Endothelial cell of umbilical vein (primary cell): ENCODE results near the gene UVSSA. TPM values are rescaled to one million over a fixed set of nuclear protein-coding genes. Genes with fewer than 3 reads are reported as not detected.

ENCODE experiments used
- BruUV-seq: library from RNA; stranded (reverse); fragments of 400-500 nt; replicated peaks from 2 replicates; lab custom pipeline; 2021; lab: Mats Ljungman, UMichigan
- CTCF ChIA-PET: fragments of 300-600, 350-600 bp; sonication (Branson Sonifier 250); formaldehyde crosslinking; loops from one replicate; lab custom pipeline; 2021; ENCODE audit warnings: antibody characterized with exemption, inconsistent platforms; lab: Charles Lee
- POLR2A ChIA-PET: fragments of 300-600, 350-600 bp; sonication (Branson Sonifier 250); formaldehyde crosslinking; loops from one replicate; lab custom pipeline; 2021; ENCODE audit warnings: antibody characterized with exemption, inconsistent platforms; lab: Charles Lee
- DNase-seq: peaks from one replicate; pipeline ENCODE4 v3.0.0-alpha.2; 2011; ENCODE audit warnings: low read depth, low spot score
- FAIRE-seq: peaks from 2 replicates; lab custom pipeline; 2011; peaks lifted over from hg19 to GRCh38; lab: Jason Lieb, UNC
- H2AFZ ChIP-seq: 2 replicates; pipeline ENCODE4 v1.6.0; 2012; ENCODE audit warnings: low read depth, low read length, control low read depth, inconsistent platforms
- H3K27ac ChIP-seq: 2 replicates; pipeline ENCODE4 v1.5.1; 2011; ENCODE audit warnings: low read depth, mild to moderate bottlenecking, control low read depth, low read length, moderate library complexity; ENCODE audit not compliant: insufficient read depth
- H3K27me3 ChIP-seq, 2 experiments: 2 replicates each; pipeline versions ENCODE4 v1.6.0 to v1.6.1; 2011; ENCODE audit warnings: low read length in 2 of 2, mixed read lengths in 1 of 2; ENCODE audit not compliant: control insufficient read depth in 2 of 2, insufficient read depth in 2 of 2
- H3K36me3 ChIP-seq, 2 experiments: 2 replicates in 1 of 2; 3 replicates in 1 of 2; pipeline ENCODE4 v1.5.1; 2011; ENCODE audit warnings: low read length in 2 of 2, mild to moderate bottlenecking in 1 of 2, moderate library complexity in 1 of 2; ENCODE audit not compliant: control insufficient read depth in 2 of 2, insufficient read depth in 2 of 2; ENCODE audit errors: extremely low read depth in 1 of 2
- H3K4me1 ChIP-seq: 3 replicates; pipeline ENCODE4 v1.5.1; 2011; ENCODE audit warnings: mild to moderate bottlenecking, low read length; ENCODE audit not compliant: control insufficient read depth, insufficient read depth; ENCODE audit errors: extremely low read depth
- H3K4me2 ChIP-seq: 2 replicates; pipeline ENCODE4 v1.6.1; 2011; ENCODE audit warnings: low read length, control low read depth, mixed read lengths; ENCODE audit not compliant: insufficient read depth
- H3K4me3 ChIP-seq, 3 experiments: fragments of 200-600 bp in 1 of 3; sonication (generic), shearing (Covaris generic) in 1 of 3; replicated peaks in 1 of 3; 2 replicates each; pipeline ENCODE4 v1.5.1; 2011 to 2016; ENCODE audit warnings: control low read depth in 3 of 3, low read length in 3 of 3, mild to moderate bottlenecking in 2 of 3, inconsistent platforms in 1 of 3, low read depth in 1 of 3, moderate library complexity in 1 of 3; ENCODE audit not compliant: insufficient read depth in 1 of 3
- H3K79me2 ChIP-seq: 2 replicates; pipeline ENCODE4 v1.6.0; 2012; ENCODE audit warnings: low read length, inconsistent platforms; ENCODE audit not compliant: control insufficient read depth, insufficient read depth
- H3K9ac ChIP-seq: replicated peaks from 2 replicates; pipeline ENCODE3; 2011; ENCODE audit warnings: low read length, control low read depth; ENCODE audit not compliant: insufficient read depth; ENCODE audit errors: extremely low read depth
- H3K9me1 ChIP-seq: replicated peaks from 3 replicates; pipeline ENCODE4 v1.6.0; 2011; ENCODE audit warnings: mild to moderate bottlenecking, low read length; ENCODE audit not compliant: control insufficient read depth, insufficient read depth; ENCODE audit errors: extremely low read depth
- H3K9me3 ChIP-seq: replicated peaks from 2 replicates; pipeline ENCODE4 v1.5.1; 2012; ENCODE audit warnings: low read length, inconsistent platforms; ENCODE audit not compliant: control insufficient read depth, insufficient read depth
- H4K20me1 ChIP-seq: replicated peaks from 2 replicates; pipeline ENCODE3; 2011; ENCODE audit warnings: mild to moderate bottlenecking, low read length; ENCODE audit not compliant: control insufficient read depth, insufficient read depth; ENCODE audit errors: extremely low read depth
- EZH2 ChIP-seq: IDR thresholded peaks from 2 replicates; pipeline ENCODE4 v1.6.1; 2012; ENCODE audit warnings: borderline replicate concordance, low read depth, mild to moderate bottlenecking, moderate library complexity, low read length, inconsistent platforms; ENCODE audit not compliant: severe bottlenecking
- FOS ChIP-seq: IDR thresholded peaks from 2 replicates; pipeline ENCODE4 v1.6.1; 2011; ENCODE audit warnings: mild to moderate bottlenecking, low read length, moderate library complexity, borderline replicate concordance; ENCODE audit not compliant: insufficient read depth
- GATA2 ChIP-seq: IDR thresholded peaks from 2 replicates; pipeline ENCODE4 v1.7.0; 2011; ENCODE audit warnings: low read depth, mild to moderate bottlenecking, moderate library complexity, mixed read lengths, low read length; ENCODE audit not compliant: insufficient read length, insufficient read depth
- JUN ChIP-seq: IDR thresholded peaks from 2 replicates; pipeline ENCODE4 v1.6.1; 2011; ENCODE audit warnings: borderline replicate concordance, low read depth; ENCODE audit not compliant: insufficient read length, insufficient read depth
- MYC ChIP-seq: IDR thresholded peaks from one replicate; pipeline ENCODE4 v1.6.1; 2011; ENCODE audit warnings: mild to moderate bottlenecking, low read depth, low read length
- POLR2A ChIP-seq: IDR thresholded peaks from 2 replicates; pipeline ENCODE4 v1.6.1; 2012; ENCODE audit warnings: low read depth, mild to moderate bottlenecking, control low read depth, low read length
- POLR2AphosphoS5 ChIP-seq: IDR thresholded peaks from 2 replicates; pipeline ENCODE4 v1.6.1; 2012; ENCODE audit warnings: low read depth, mild to moderate bottlenecking, control low read depth, low read length, moderate library complexity; ENCODE audit not compliant: insufficient read depth
- dilution Hi-C: fragments of 300-500 bp; cut with MboI; formaldehyde crosslinking; loops from one replicate; pipeline ENCODE4 v1.15.0; 2019; ENCODE audit warnings: low sequenced_read_pairs; ENCODE audit not compliant: extremely low pct_ligation_motif_present
- intact Hi-C: fragments of 100-400 bp; cut with micrococcal nuclease; formaldehyde crosslinking; loops from one replicate; pipeline ENCODE4 v1.10.0; 2022
- polyA plus RNA-seq, 4 experiments: library from polyadenylated mRNA; depleted of rRNA in 3 of 4; stranded (reverse) in 3 of 4; unstranded in 1 of 4; fragments of >200 nt; gene quantifications; 2 replicates each; pipeline versions ENCODE4 v1.2.1 to v1.2.3, GENCODE V29; 2011 to 2012; ENCODE audit warnings: missing spikeins in 1 of 4
- total RNA-seq: library from RNA; stranded (reverse); gene quantifications from 2 replicates; pipeline ENCODE4 v1.2.3, GENCODE V29; 2021
- TF ChIP-seq, protein P1 (sequence below): IDR thresholded peaks from 2 replicates; pipeline ENCODE4 v1.6.1; 2011; ENCODE audit not compliant: insufficient read depth, insufficient read length
- TF ChIP-seq, protein P2 (sequence below), 2 donors: IDR thresholded peaks; 1 replicate in 1 of 2; 2 replicates in 1 of 2; pipeline ENCODE4 v1.5.1; 2011; ENCODE audit warnings: low read length in 2 of 2, mild to moderate bottlenecking in 2 of 2, moderate library complexity in 2 of 2, control low read depth in 1 of 2, inconsistent platforms in 1 of 2, low read depth in 1 of 2; ENCODE audit not compliant: insufficient read depth in 1 of 2; ENCODE audit errors: extremely low read depth in 1 of 2

The UVSSA gene
- total and polyA plus RNA-seq, 2 donors (not counting 3 experiments of a cell fraction or from before 2014, with no cell fraction given): 7.1 to 14.9 TPM

DNA sequence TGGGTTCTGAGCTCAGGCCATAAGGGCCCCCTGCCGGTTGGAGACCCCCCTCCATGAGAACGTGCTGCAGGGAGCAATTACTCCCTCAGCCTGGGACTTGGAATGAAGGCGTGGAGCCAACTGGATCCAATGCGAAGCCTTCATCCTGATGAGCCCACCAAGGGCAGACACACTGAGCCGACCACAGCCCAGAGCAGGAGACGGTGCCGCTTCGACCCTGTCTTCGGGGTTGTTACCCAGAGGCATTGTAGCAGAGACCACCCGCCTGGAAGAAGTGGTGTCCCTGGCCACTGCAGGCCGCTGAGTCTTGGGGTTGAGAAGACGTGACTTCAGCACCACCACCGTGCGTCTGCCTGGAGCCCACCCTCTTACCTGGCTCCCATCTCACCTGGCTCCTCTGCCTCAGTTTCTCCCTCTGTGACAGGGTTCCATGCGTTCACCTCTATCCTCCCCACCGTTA is 66.2 kb downstream of the UVSSA start:
- dilution Hi-C loops (no loop called here), intact Hi-C loops (no loop called here)
- no peaks in the 10 kb centered on the region for H3K4me1 ChIP-seq
- TF ChIP-seq, protein P1, sequence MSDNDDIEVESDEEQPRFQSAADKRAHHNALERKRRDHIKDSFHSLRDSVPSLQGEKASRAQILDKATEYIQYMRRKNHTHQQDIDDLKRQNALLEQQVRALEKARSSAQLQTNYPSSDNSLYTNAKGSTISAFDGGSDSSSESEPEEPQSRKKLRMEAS: no peak
- H4K20me1 ChIP-seq: no peaks in the 10 kb centered on the region
- no peaks in the 10 kb centered on the region for H3K36me3 ChIP-seq
- H3K9ac ChIP-seq: no peak overlapping the region
- H3K4me2 ChIP-seq: no peak overlapping the region
- no peaks in the 10 kb centered on the region for H3K9me1 ChIP-seq
- FAIRE-seq (no peak), DNase-seq (no peak)
- ChIA-PET POLR2A (no interaction called here), CTCF (no interaction called here)
- no TSS peak for BruUV-seq
- H3K27ac ChIP-seq: no peak overlapping the region
- H3K4me3 ChIP-seq: no peak overlapping the region
- H2AFZ ChIP-seq: no peak overlapping the region
- no peaks in the 10 kb centered on the region for H3K9me3 ChIP-seq
- no peaks in the 10 kb centered on the region for H3K79me2 ChIP-seq
- H3K27me3 ChIP-seq: peaks cover 10 to 17% of the 10 kb centered on the region in 2 experiments

DNA sequence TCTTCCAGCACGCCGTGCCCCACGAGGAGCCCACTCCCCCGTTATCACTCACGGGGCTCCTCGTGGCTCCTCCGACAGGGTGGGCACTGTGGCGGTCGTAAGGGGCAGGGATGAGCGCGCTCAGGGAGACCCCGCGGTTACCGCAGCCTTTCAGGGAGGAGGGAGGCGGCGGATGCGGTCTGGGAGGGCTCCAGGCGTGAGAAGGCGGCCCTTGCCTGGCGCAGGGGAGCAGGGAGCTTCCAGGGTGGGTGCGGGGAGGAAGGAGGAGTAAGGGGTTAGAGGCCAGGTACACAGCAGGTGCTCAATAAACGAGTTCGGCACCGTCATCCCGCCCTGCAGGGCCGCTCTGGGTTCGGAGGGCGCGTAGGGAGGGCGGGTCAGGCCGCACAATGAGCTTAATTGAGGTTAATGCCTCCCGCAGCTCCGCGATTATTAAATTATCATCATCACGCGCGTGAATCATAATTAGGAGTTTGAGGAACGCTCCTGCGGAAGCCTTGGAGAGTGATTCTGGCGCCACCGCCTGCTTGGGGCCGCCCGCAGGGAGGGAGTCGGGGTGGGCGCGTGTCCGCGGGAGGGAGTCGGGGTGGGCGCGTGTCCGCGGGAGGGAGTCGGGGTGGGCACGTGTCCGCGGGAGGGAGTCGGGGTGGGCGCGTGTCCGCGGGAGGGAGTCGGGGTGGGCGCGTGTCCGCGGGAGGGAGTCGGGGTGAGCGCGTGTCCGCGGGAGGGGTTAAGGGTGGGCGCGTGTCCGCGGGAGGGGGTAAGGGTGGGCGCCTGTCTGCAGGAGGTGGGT is 66.9 kb downstream of the UVSSA start:
- no peak overlapping the region for H3K4me2 ChIP-seq
- dilution Hi-C loops: no loop called here
- H3K9me3 ChIP-seq: no peaks in the 10 kb centered on the region
- DNase-seq (no peak), FAIRE-seq (no peak)
- no peaks in the 10 kb centered on the region for H3K9me1 ChIP-seq
- no peaks in the 10 kb centered on the region for H3K36me3 ChIP-seq
- H3K4me1 ChIP-seq: no peaks in the 10 kb centered on the region
- H3K27me3 ChIP-seq: peaks cover 7 to 11% of the 10 kb centered on the region in 2 experiments
- H3K79me2 ChIP-seq: no peaks in the 10 kb centered on the region
- H2AFZ ChIP-seq: no peak overlapping the region
- no peak overlapping the region for H3K27ac ChIP-seq
- no peaks in the 10 kb centered on the region for H4K20me1 ChIP-seq
- H3K9ac ChIP-seq: no peak overlapping the region
- CTCF ChIA-PET: no interaction called here
- BruUV-seq: no TSS peak
- no peak overlapping the region for H3K4me3 ChIP-seq
- TF ChIP-seq MYC (no peak), JUN (no peak), FOS (no peak), GATA2 (no peak), POLR2AphosphoS5 (no peak), POLR2A (no peak), EZH2 (no peak)
- TF ChIP-seq, protein P2, sequence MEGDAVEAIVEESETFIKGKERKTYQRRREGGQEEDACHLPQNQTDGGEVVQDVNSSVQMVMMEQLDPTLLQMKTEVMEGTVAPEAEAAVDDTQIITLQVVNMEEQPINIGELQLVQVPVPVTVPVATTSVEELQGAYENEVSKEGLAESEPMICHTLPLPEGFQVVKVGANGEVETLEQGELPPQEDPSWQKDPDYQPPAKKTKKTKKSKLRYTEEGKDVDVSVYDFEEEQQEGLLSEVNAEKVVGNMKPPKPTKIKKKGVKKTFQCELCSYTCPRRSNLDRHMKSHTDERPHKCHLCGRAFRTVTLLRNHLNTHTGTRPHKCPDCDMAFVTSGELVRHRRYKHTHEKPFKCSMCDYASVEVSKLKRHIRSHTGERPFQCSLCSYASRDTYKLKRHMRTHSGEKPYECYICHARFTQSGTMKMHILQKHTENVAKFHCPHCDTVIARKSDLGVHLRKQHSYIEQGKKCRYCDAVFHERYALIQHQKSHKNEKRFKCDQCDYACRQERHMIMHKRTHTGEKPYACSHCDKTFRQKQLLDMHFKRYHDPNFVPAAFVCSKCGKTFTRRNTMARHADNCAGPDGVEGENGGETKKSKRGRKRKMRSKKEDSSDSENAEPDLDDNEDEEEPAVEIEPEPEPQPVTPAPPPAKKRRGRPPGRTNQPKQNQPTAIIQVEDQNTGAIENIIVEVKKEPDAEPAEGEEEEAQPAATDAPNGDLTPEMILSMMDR (IDR thresholded peaks at IDR 0.05; ENCODE audit: extremely low read depth in 1 of 2, insufficient read depth in 1 of 2, low read depth in 1 of 2, low read length in 2 of 2): no peak
- TF ChIP-seq, protein P1: no peak
- intact Hi-C loops: no loop called here
- POLR2A ChIA-PET: no interaction called here
